Type B pancreatic cell (in vitro differentiated cells): Measurements from ENCODE around the gene DIO1. TPM values are rescaled to one million over a fixed set of nuclear protein-coding genes. Genes with fewer than 3 reads are reported as not detected.
A peak's percentile ranks its signal among the peaks of the same experiment; 100 is the strongest.

ENCODE experiments used
- DNase-seq: peaks from one replicate; pipeline ENCODE4 v3.0.0; 2021; ENCODE audit warnings: mixed read lengths; ENCODE audit not compliant: unreplicated experiment; ENCODE audit errors: extremely low spot score
- H3K27ac Mint-ChIP-seq: 2 replicates; pipeline ENCODE4 v1.8.0; 2021; ENCODE audit warnings: mild to moderate bottlenecking, mixed read lengths
- H3K27me3 Mint-ChIP-seq: 2 replicates; pipeline ENCODE4 v1.8.0; 2021; ENCODE audit warnings: mixed read lengths
- H3K36me3 Mint-ChIP-seq: 2 replicates; pipeline ENCODE4 v1.8.0; 2021; ENCODE audit warnings: mixed read lengths
- H3K4me1 Mint-ChIP-seq: one replicate; pipeline ENCODE4 v1.8.0; 2021; ENCODE audit warnings: mixed read lengths; ENCODE audit not compliant: unreplicated experiment
- H3K4me3 Mint-ChIP-seq: 2 replicates; pipeline ENCODE4 v1.8.0; 2021; ENCODE audit warnings: mild to moderate bottlenecking, mixed read lengths
- H3K9me3 Mint-ChIP-seq: 2 replicates; pipeline ENCODE4 v1.8.0; 2021; ENCODE audit warnings: mixed read lengths
- CTCF ChIP-seq: fragments of 200-600 bp; sonication (generic); conservative IDR thresholded peaks from 2 replicates; pipeline ENCODE4 v1.5.0; 2021; ENCODE audit warnings: antibody characterized with exemption, mild to moderate bottlenecking
- total RNA-seq: library from RNA; stranded (reverse); gene quantifications from 2 replicates; pipeline ENCODE4 v1.2.1, GENCODE V29; 2021; ENCODE audit warnings: low replicate concordance

Gene DIO1
- total RNA-seq, 1 donor from 2014 or later, result 6.0 TPM

GRCh38 chr1:53947172-53947907 is 53.4 kb downstream of the DIO1 start:
- H3K27me3 Mint-ChIP-seq, result no peaks in the 10 kb centered on the region
- no peak for DNase-seq
- peak overlapping the region; percentile 81 for H3K27ac Mint-ChIP-seq
- H3K36me3 Mint-ChIP-seq, result peaks cover 6% of the 10 kb centered on the region
- peak overlapping the region; percentile 86 for H3K4me3 Mint-ChIP-seq
- H3K9me3 Mint-ChIP-seq, result no peaks in the 10 kb centered on the region
- H3K4me1 Mint-ChIP-seq, result peaks cover 51% of the 10 kb centered on the region
- TF ChIP-seq CTCF, result no peak

GRCh38 chr1:53948291-53948690 is 54.3 kb downstream of the DIO1 start:
- H3K4me1 Mint-ChIP-seq, result peaks cover 49% of the 10 kb centered on the region
- no peaks in the 10 kb centered on the region for H3K27me3 Mint-ChIP-seq
- TF ChIP-seq CTCF, result no peak
- H3K27ac Mint-ChIP-seq, result peak overlapping the region; percentile 81
- DNase-seq, result no peak
- H3K4me3 Mint-ChIP-seq, result peak overlapping the region; percentile 86
- H3K36me3 Mint-ChIP-seq, result peaks cover 6% of the 10 kb centered on the region
- H3K9me3 Mint-ChIP-seq, result no peaks in the 10 kb centered on the region

GRCh38 chr1:53949023-53949990 is 55.3 kb downstream of the DIO1 start:
- Mint-ChIP-seq H3K4me1 (peaks cover 44% of the 10 kb centered on the region), H3K27ac (peak overlapping the region; percentile 75), H3K9me3 (no peaks in the 10 kb centered on the region), H3K27me3 (no peaks in the 10 kb centered on the region), H3K36me3 (peaks cover 8% of the 10 kb centered on the region), H3K4me3 (peak overlapping the region; percentile 86)
- no peak for DNase-seq
- TF ChIP-seq CTCF, result peak; percentile 76

GRCh38 chr1:53951697-53952096 is 57.7 kb downstream of the DIO1 start:
- Mint-ChIP-seq H3K36me3 (peaks cover 5% of the 10 kb centered on the region), H3K4me1 (peaks cover 40% of the 10 kb centered on the region), H3K9me3 (no peaks in the 10 kb centered on the region), H3K4me3 (no peak overlapping the region), H3K27ac (peak overlapping the region; percentile 46), H3K27me3 (no peaks in the 10 kb centered on the region)
- no peak for TF ChIP-seq CTCF
- no peak for DNase-seq

GRCh38 chr1:53954128-53954527 is 60.1 kb downstream of the DIO1 start:
- DNase-seq, result no peak
- no peak for TF ChIP-seq CTCF
- Mint-ChIP-seq H3K4me1 (peaks cover 26% of the 10 kb centered on the region), H3K36me3 (peaks cover 12% of the 10 kb centered on the region), H3K27me3 (no peaks in the 10 kb centered on the region), H3K4me3 (no peak overlapping the region), H3K27ac (no peak overlapping the region), H3K9me3 (no peaks in the 10 kb centered on the region)
